GM18870 (cell line): ENCODE data around the gene WNK2.

Source experiments
- ATAC-seq: cut with Tn5 transposase; IDR thresholded peaks from one replicate; pipeline ENCODE4 v1.9.1; 2021; ENCODE audit warnings: moderate library complexity; ENCODE audit not compliant: unreplicated experiment

Gene WNK2

DNA sequence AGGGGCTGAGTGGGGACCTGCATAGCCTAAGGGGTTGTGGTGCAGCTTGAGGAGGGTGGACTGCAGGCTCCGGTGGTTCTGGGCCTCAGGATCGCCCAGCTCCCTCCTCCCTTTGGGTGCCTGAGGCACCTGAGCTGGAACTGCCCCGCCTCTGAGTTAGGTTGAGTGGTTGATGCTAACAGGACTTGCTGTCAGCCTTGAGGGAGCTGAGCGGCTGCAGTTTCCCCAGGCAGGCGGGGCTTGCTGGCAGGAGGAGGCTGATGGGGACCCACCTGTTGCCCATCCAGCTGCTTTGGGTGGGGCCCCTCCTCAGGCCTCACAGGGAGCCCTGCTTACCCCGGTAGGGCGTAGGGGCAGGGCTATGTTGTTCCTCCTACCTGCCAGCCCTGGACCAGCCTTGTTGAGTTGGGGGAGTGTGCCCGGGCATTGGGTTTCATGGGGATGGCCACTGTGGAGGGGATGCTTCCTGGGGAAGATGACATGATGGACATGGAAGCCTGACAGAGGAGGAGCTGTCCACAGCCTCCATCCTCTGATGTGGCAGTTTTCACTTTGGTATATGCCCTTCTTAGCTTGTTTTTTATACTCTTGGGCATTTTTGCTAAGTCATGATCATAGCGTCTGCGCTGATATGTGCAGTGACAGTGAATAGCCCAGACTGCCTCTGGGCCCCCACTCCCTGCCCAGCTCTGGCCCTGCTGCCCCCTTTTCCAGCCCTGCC lies 14.3 kb downstream of the WNK2 start:
- no peak for ATAC-seq

DNA sequence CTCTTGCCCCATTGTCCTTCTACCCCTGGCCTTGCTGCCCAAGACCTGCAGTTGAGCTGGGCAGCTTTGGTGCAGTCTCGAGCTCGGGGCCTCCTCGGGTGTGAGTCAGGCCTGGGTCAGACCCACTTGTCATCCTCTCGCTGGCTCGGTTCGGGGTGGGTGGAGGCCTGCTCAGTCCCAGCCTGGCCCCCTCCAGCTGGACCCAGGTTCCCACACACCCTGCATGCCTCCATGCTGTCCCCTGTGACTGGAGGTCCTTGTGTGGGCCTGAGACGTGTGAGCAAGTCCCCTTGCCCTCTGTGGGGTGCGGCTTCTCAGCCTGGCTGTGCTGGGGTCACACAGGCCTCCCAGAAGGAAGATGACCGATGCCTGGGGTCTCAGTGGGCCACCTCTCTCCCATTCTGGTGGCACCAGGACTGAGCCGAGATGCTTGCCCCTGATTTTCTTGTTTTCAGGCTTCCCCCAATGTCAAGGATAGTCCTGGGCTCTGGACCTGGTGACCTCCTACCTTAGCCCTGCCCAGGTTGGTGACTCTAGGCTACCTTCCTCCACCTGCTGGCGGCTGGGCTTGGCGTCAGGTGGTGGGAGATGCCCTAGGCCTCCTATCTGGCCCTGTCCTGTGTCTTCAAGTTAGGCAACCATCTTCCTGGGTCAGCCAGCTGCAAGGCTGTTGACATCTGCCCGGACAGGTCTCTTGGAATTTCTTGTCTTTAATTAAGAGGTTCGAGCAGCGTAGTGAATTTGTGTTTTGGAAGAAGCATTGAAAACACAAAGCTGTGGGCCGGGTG lies 15.1 kb downstream of the WNK2 start:
- ATAC-seq = no peak

- ATAC-seq = no peak
Measured at GRCh38 chr9:93200449-93200742, 16.5 kb downstream of the WNK2 start.

GRCh38 chr9:93200989-93201334 lies 17.0 kb downstream of the WNK2 start:
- no peak for ATAC-seq

DNA sequence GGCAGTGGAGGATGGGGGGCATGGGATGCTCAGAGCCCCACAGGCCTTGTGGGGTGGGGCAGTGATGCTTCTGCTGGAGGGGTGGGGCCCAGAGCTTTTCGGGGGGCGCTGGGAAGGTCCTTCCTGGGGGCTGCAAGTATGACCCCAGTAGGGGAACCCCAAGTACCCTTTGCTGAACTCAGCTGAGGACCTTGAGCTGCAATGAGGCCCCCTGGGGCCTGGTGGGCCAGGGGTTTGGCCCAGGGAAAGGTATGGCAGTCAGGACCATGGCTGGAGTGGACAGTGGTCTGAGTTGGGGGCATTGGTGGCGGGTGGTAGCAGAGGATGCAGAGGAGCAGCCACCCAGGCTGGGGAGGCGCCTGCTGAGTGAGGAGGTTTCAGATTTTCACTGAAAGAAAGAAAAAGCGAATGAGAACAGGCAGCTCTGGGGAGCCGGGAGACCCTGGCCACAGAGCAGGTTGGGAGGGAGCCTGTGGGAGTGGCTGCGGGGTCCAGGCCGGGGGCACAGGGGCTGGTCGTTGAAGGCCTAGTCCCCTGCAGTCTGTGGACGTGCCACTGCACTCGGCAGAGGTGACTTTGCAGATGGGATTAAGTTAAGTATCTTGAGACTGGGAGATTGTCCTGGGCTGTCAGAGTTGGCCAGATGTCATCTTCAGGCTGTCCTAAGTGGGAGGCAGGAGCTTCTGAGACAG lies 19.2 kb downstream of the WNK2 start:
- ATAC-seq = no peak

DNA sequence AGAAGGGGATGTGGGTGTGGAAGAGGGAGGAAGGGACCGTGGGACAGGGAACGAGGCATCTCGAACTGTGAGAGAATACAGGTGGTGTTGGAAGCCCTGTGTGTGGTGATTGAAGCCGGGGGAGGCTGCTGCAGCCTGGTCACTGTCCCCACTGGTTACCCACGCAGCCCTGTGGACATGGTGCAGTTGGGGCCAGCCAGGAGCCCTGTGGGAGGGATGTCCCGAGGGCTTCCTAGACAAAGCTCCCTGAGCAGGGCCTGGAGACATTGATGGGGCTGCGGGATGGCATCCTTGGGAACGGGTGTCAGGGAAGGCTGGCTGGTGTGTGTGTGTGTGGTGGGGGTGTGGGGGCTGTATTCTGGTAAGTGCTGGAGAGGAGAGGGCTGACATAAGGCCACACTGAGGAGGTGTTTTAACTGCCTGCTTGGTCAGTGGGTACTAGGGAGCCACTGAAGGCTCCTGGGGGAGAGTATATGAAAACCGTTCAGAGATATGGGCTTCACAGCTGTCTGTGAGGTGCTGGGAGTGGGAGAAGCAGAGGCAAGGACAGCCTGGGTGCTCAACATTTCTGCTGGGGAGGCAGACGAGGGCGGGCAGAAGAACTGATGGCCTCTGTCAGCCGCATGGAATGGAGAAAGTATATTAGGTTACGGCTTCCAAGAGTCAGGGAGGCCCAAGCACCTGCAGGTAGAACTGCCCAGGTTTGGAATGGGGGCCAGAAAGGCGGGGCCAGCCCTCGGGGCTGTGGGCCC lies 20.0 kb downstream of the WNK2 start:
- ATAC-seq = no peak

- ATAC-seq = no peak
Measured at GRCh38 chr9:93204470-93205043, 20.6 kb downstream of the WNK2 start.

DNA sequence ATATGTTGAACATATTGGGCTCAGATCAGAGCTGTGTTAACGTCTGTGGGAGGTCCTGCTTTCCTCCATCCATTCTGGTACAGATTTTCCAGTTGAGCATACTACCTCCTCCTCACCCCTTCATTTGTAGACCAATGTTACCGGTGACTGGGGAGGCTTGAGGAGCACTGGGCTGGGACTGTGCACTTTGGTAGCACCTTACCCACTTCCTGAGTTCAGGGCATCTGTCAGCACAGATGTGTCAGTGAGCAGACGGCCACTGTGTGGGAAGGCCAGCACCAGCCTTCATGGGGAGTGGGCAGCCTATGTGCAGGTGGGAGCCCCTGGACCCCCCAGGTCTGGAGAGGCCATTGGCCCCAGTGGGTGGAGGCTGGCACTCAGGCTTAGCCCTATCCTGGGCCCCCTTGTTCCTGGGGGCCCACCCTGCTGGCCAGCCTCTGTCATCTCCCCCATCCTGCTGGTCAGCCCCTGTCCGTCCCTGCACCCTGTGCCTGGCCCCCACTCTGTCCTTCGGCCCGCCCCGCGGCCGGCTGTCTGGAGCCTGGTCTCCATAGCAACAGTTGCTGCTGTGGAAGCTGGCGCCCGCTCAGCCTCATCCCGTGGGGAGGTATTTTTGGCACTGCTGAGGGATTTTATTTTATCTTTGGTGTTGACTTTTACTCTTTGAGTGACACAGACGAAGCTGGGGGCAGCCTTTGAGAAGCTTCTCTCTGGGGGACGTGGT lies 21.3 kb downstream of the WNK2 start:
- ATAC-seq = no peak

- ATAC-seq = no peak
Measured at GRCh38 chr9:93205896-93206575, 22.1 kb downstream of the WNK2 start.

GRCh38 chr9:93206576-93207155 lies 22.7 kb downstream of the WNK2 start:
- no peak for ATAC-seq

DNA sequence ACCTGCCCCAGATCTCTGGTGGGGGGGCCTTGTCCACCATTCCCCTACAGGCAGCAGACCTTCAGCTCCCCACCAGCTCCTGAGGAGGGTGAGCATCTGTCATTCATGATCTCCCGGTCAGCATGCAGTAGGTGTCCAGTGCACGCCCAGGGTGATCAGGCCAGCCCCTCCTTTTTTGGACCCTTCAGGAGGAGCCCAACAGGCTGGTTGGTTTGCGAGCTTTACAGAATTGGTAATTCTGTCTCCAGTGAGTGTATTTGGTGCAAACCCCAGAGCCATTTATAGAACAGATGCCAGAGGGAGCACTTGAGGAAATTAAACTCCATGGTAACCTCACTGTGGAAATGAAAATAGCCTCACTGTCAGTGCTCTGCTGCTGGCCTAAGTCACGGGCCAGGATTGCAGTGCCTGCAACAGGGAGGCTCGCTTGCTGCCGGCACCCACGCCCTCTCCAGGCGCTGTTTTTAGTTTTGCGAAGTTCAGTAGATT lies 23.4 kb downstream of the WNK2 start:
- ATAC-seq = no peak

DNA sequence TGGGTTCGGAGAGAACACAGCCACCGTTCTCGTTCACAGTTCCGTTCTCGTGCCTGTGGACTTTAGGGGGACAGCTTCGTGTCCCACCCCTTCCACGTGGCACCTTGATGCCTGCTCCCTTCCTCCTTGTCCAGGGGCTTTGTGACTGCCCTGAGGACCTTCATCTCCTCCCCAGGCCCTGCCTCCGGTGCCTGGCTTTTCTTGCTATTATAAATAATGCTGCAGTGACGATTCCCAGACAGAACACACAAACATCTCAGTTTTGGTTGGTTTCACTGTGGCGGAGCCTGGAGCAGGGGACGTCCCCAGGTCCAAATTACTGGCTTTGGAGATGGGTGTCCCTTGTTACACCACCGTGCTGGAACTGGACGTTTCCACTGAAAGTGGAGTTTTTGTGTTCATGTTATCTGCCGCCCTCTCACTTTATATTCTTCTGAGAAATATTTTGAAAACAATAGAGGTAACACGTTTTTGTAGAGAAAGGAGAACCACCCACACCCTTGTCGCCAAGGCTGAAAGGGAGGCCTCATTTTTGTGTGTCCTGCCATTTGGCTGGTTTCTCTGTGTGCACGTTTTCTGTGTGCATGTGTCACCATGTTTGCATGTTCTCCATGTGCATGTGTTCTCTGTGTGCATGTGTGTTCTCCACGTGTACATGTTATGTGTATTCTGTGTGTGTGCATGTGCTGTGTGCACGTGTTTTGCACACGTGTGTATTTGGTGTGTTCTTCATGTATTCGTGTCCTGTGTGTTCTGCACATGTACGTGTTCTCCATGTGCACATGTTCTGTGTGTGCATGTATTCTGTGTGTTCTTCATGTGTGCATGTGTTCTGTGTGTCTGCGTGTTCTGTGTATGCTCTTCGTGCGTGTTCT lies 24.2 kb downstream of the WNK2 start:
- ATAC-seq = no peak

- no peak for ATAC-seq
Measured at GRCh38 chr9:93209097-93209496, 25.2 kb downstream of the WNK2 start.

DNA sequence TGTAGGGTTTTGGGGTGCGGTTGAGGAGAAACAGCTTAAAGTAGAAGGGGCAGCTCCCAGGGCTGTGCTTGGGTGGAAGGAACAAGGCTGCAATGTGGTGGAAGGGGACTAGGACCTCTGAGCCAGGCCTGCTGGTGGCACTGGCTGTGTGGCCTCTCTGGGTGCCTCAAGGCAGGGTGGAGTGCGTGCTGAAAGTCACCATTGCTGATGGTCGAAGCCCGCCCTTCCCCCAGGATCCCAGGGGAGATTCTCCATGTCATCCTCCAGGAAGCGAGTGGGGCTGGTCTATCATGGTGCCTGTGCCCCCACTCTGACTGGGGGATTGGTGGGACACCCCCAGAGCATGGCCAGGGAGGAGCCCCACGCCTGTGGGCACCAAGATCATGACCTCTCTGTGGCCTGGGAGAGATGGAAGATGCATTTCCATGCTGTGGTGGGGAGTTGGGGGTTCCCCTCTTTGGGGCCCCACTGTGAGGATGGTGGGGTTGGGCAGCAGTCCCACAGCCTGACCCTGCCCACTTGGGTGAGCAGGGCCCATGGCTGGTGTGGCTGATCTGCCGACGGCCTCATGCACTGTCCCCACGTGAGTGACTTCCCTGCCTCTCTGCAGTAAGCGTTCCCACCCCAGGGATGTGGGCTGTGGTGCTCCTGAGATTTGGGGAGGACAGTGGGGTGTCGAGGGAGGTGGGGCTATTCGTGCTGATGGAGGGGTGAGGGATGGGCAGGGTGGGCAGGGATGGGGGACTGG lies 25.8 kb downstream of the WNK2 start:
- no peak for ATAC-seq

GRCh38 chr9:93210324-93210973 lies 26.5 kb downstream of the WNK2 start:
- ATAC-seq = no peak

DNA sequence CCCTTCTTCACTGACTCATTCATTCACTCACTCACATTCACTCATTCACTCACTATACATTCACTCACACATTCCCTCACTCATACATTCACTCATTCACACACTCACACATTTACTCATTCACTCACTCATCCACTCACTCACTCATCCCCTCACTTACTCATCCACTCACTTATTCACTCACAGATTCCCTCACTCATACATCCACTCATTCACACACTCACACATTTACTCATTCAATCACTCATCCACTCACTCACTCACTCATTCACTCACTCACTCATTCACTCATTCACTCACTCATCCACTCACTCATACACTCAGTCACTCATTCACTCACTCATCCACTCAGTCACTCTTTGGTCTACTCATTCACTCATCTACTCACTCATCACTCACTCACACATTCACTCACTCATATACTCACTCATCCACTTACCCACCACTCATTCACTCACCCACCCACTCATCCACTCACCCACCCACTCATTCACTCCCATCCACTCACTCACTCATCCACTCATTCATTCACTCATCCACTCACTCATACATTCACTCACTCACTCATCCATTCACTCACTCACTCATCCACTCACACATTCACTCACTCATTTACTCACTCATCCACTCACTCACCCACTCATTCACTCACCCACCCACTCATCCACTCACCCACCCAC lies 27.2 kb downstream of the WNK2 start:
- no peak for ATAC-seq

- no peak for ATAC-seq
Measured at GRCh38 chr9:93211654-93212001, 27.7 kb downstream of the WNK2 start.
